ENCODE data around the gene ENO4.

ENO4 gene

GRCh38 chr10:116831790-116832189, 17.5 kb upstream of the ENO4 start:
- no peak for DNase-seq

- no peak for DNase-seq
Observed at GRCh38 chr10:116833986-116834985, 15.0 kb upstream of the ENO4 start.

GRCh38 chr10:116835658-116836057, 13.6 kb upstream of the ENO4 start:
- DNase-seq: no peak

GRCh38 chr10:116836083-116836482, 13.2 kb upstream of the ENO4 start:
- DNase-seq: no peak

- DNase-seq: no peak
Observed at GRCh38 chr10:116836902-116837523, 12.3 kb upstream of the ENO4 start.

GRCh38 chr10:116838143-116838725, 11.1 kb upstream of the ENO4 start:
- no peak for DNase-seq

- DNase-seq: no peak
Observed at GRCh38 chr10:116840389-116841075, 8.8 kb upstream of the ENO4 start.

- DNase-seq: no peak
Observed at GRCh38 chr10:116845823-116846222, 3.5 kb upstream of the ENO4 start.

- DNase-seq: no peak
Observed at GRCh38 chr10:116848032-116848943, 1.0 kb upstream of the ENO4 start.

- no peak for DNase-seq
Observed at GRCh38 chr10:116848944-116849247, 403 bp upstream of the ENO4 start.

GRCh38 chr10:116850058-116850611, 836 bp downstream of the ENO4 start:
- no peak for DNase-seq

- no peak for DNase-seq
Observed at GRCh38 chr10:116852246-116852645, 2.9 kb downstream of the ENO4 start.

- no peak for DNase-seq
Observed at GRCh38 chr10:116853287-116853686, 4.0 kb downstream of the ENO4 start.

- DNase-seq: no peak
Observed at GRCh38 chr10:116853701-116854100, 4.4 kb downstream of the ENO4 start.

- no peak for DNase-seq
Observed at GRCh38 chr10:116857156-116857555, 7.9 kb downstream of the ENO4 start.

GRCh38 chr10:116861796-116862195, 12.5 kb downstream of the ENO4 start:
- DNase-seq: no peak

GRCh38 chr10:116864436-116864835, 15.1 kb downstream of the ENO4 start:
- no peak for DNase-seq

- DNase-seq: no peak
Observed at GRCh38 chr10:116866066-116866465, 16.8 kb downstream of the ENO4 start.

- no peak for DNase-seq
Observed at GRCh38 chr10:116866987-116867595, 17.8 kb downstream of the ENO4 start.

- no peak for DNase-seq
Observed at GRCh38 chr10:116868198-116868676, 18.9 kb downstream of the ENO4 start.

GRCh38 chr10:116868722-116869121, 19.4 kb downstream of the ENO4 start:
- DNase-seq: no peak

Measured in stimulated activated naive CD4-positive, alpha-beta T cell (primary cell).